ENCODE measurements around the gene TRIM43.
"Not testable (repeated sequence)": the region's sequence is repeated elsewhere in the genome, so short reads cannot be mapped to it uniquely, and the experiment has no call there.

Gene TRIM43

DNA sequence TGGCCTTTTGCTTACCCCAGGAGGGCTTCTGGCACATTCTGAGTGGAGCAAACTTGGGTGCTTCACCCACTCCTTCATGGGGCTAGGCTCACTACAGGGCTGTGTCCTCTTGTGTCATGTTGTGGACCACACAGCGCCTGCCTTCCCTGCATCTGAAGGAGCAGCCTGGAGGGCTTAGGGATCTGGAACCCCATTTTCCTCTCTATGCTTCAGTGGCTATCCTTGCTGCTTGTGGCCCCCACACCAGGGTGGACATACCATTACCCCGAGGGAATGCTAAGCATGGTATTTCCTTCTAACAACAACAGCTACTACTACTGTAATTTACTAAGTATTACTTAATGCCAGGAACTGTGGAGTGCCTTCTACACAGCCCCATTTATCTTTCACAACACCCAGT is 50.6 kb downstream of the TRIM43 start:
- DNase-seq: not testable (repeated sequence)

DNA sequence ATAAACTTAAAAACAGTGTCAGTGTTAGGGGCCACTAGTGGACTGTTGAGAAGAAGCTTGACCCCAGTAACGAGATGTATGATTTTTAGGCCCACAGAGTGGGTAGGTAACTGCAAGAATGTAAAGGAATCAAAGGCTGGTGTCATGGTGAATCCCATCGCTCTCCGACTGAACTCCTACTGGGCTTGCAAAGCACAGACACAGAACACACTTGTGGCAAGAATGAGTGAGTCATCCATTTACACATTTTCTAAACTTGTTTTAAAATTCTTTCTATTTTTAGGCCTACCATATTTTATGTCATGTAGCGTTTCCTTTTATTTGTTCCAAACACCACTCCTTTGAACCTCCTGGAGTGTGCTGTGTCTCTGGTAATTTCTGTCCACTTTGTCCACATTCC is 51.1 kb downstream of the TRIM43 start:
- not testable (repeated sequence) for DNase-seq

DNA sequence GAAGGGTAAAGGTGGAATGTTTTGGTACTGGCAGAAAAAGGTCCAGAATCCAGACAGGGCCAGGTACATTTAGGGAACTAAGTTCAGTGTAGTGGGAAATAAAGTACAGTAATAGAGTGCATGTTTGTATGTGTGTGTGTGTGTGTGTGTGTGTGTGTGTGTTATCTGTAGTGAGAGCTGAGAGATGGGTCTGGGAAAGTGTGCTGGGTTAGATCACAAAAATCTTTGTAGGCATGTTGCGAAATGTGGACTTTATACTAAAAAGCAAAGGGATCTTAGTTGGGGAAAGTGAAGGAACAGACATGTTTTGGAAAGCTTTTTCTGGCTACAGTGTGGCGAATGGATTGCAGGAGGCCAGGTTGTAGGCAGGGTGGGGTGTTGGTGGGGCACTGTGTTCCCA is 53.5 kb downstream of the TRIM43 start:
- DNase-seq: not testable (repeated sequence)

DNA sequence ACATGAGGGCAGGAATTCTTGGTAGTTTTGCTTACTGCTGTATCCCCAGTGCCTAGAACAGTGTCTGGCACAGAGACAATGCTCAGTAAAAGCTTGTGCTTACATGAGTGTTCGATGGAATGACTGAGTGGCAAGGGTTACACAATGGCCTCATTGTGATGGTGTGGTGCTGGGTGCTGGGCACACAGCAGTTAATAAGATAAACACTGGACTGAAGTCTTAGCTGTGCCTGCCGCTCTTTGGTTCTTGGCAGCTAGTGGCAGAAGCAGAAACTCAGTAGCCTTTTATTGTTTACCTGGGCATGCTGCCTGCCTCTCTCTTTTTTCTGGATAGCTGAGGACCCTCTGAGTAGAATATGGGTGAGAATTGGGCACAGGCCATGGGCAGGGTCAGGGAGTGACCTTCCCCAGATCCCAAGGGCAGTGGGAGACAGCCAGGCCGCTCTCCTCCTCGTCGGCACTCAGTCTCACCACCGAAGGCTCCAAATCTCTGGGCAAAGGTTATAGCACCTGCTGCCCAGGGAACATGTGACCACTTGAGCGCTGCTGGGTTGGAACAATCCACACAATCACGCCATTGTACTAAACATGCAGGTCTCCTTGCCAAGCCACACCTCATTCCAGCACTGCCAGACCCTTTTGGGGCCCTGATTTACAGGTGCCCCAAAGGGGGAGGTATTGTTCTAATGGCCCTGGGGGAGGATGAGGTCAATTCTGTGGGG is 54.6 kb downstream of the TRIM43 start:
- DNase-seq: not testable (repeated sequence)

DNA sequence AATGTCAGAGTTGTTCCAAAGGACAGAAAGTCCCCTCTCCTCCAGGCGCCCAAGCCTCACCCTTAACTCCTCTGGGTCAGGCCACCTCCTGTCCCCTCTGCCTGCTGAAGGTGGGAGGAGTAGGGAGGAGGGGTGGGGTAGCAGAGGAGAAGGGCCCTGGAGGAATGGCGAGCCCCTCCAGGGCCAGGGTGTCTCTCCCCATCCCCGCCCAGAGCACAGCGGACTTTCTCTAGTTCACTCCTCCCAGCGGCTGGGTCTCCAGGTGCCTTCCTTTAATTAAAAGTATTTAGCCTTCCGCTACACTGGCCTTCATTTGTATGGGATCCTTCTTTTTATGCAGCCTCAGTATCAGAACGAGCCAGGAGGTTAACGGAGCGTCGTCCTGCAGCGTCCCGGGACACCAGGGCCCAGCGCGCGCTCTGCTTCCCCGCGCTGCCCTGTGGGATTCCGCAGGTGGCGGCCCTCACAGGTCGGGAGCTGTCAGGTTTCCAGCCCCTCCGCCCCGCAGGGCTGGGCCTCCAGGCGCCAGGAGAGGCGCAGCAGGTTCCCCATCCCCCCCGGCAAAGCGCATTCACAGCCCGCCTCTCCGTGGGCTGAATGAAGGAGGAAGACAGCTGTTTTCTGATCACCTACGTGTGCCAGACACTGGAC is 57.2 kb downstream of the TRIM43 start:
- DNase-seq: not testable (repeated sequence)
